HUES64 (cell line): Measurements from ENCODE around the gene OR2H1.

Source experiments
- H3K27ac ChIP-seq: 2 replicates; pipeline ENCODE4 v1.7.0; 2013; ENCODE audit warnings: low read depth, low read length, inconsistent platforms
- H3K27me3 ChIP-seq: 2 replicates; pipeline ENCODE4 v1.6.1; 2013; ENCODE audit warnings: mild to moderate bottlenecking, low read length; ENCODE audit not compliant: insufficient read depth
- H3K36me3 ChIP-seq: 2 replicates; pipeline ENCODE4 v1.6.1; 2013; ENCODE audit warnings: mild to moderate bottlenecking, low read length; ENCODE audit not compliant: insufficient read depth
- H3K4me1 ChIP-seq: 2 replicates; pipeline ENCODE4 v1.6.1; 2013; ENCODE audit warnings: mild to moderate bottlenecking, low read length, moderate library complexity; ENCODE audit not compliant: insufficient read depth
- H3K4me3 ChIP-seq: 2 replicates; pipeline ENCODE4 v1.5.1; 2013; ENCODE audit warnings: mild to moderate bottlenecking, low read length, moderate library complexity
- H3K9ac ChIP-seq: 2 replicates; pipeline ENCODE4 v1.6.1; 2013; ENCODE audit warnings: mild to moderate bottlenecking, low read depth, low read length
- H3K9me3 ChIP-seq: 2 replicates; pipeline ENCODE4 v1.6.1; 2013; ENCODE audit warnings: low read depth, low read length; ENCODE audit not compliant: insufficient read depth
- WGBS: fragments of 150-250, 120-280 bp; methylation state at CpG from one replicate; pipeline ENCODE4 v1.1.7; 2013; ENCODE audit warnings: missing lambda C conversion rate; 5-methylcytosine and 5-hydroxymethylcytosine counted together

Gene OR2H1

GRCh38 chr6:29483735-29484134 is 26.8 kb downstream of the OR2H1 start:
- no peaks in the 10 kb centered on the region for H3K4me1 ChIP-seq
- H3K27me3 ChIP-seq: no peaks in the 10 kb centered on the region
- no peak overlapping the region for H3K27ac ChIP-seq
- no peak overlapping the region for H3K4me3 ChIP-seq
- H3K36me3 ChIP-seq: no peaks in the 10 kb centered on the region
- H3K9me3 ChIP-seq: no peaks in the 10 kb centered on the region
- WGBS: 80% methylated on average over 1 of the region's 1 CpG
- H3K9ac ChIP-seq: no peak overlapping the region

- no peak overlapping the region for H3K4me3 ChIP-seq
- WGBS: 89% methylated on average over 4 of the region's 4 CpGs
- no peaks in the 10 kb centered on the region for H3K36me3 ChIP-seq
Observed at GRCh38 chr6:29486577-29486976, 29.6 kb downstream of the OR2H1 start.

GRCh38 chr6:29487131-29487530 is 30.2 kb downstream of the OR2H1 start:
- H3K9ac ChIP-seq: no peak overlapping the region
- no peaks in the 10 kb centered on the region for H3K4me1 ChIP-seq
- H3K27ac ChIP-seq: no peak overlapping the region
- H3K36me3 ChIP-seq: no peaks in the 10 kb centered on the region
- no peaks in the 10 kb centered on the region for H3K27me3 ChIP-seq
- WGBS: 94% methylated on average over 5 of the region's 5 CpGs
- no peak overlapping the region for H3K4me3 ChIP-seq
- no peaks in the 10 kb centered on the region for H3K9me3 ChIP-seq

More at GRCh38 chr6:29486577-29486976, 29.6 kb downstream of the OR2H1 start:
- Histone ChIP-seq H3K9me3 (no peaks in the 10 kb centered on the region), H3K4me1 (no peaks in the 10 kb centered on the region), H3K27me3 (no peaks in the 10 kb centered on the region), H3K9ac (no peak overlapping the region), H3K27ac (no peak overlapping the region)

GRCh38 chr6:29487660-29488059 is 30.7 kb downstream of the OR2H1 start, which contains the start of gene MAS1L:
TSS of gene MAS1L (minus strand) at chr6:29487956. CDS start at chr6:29487902, 54 bp downstream.
- Histone ChIP-seq H3K4me1 (no peaks in the 10 kb centered on the region), H3K9me3 (no peaks in the 10 kb centered on the region), H3K27me3 (no peaks in the 10 kb centered on the region), H3K27ac (no peak within 1 kb of the TSS), H3K9ac (no peak within 1 kb of the TSS), H3K36me3 (no peaks in the 10 kb centered on the region), H3K4me3 (no peak within 1 kb of the TSS)
- WGBS: 93% methylated on average over 2 of the region's 2 CpGs

GRCh38 chr6:29488874-29489273 is 31.9 kb downstream of the OR2H1 start:
- no peak overlapping the region for H3K27ac ChIP-seq
- no peaks in the 10 kb centered on the region for H3K4me1 ChIP-seq
- H3K9me3 ChIP-seq: no peaks in the 10 kb centered on the region
- H3K4me3 ChIP-seq: no peak overlapping the region
- no peaks in the 10 kb centered on the region for H3K36me3 ChIP-seq
- H3K27me3 ChIP-seq: no peaks in the 10 kb centered on the region
- H3K9ac ChIP-seq: no peak overlapping the region

GRCh38 chr6:29489286-29489685 is 32.3 kb downstream of the OR2H1 start:
- Histone ChIP-seq H3K9me3 (no peaks in the 10 kb centered on the region), H3K4me1 (no peaks in the 10 kb centered on the region), H3K27ac (no peak overlapping the region), H3K36me3 (no peaks in the 10 kb centered on the region), H3K4me3 (no peak overlapping the region), H3K9ac (no peak overlapping the region), H3K27me3 (no peaks in the 10 kb centered on the region)
- 96% methylated on average over 5 of the region's 8 CpGs for WGBS

- H3K4me3 ChIP-seq: no peak overlapping the region
- H3K27ac ChIP-seq: no peak overlapping the region
- no peak overlapping the region for H3K9ac ChIP-seq
- no peaks in the 10 kb centered on the region for H3K9me3 ChIP-seq
- no peaks in the 10 kb centered on the region for H3K27me3 ChIP-seq
- no peaks in the 10 kb centered on the region for H3K36me3 ChIP-seq
- WGBS: 96% methylated on average over 3 of the region's 3 CpGs
- H3K4me1 ChIP-seq: no peaks in the 10 kb centered on the region
Observed at GRCh38 chr6:29490055-29490454, 33.1 kb downstream of the OR2H1 start.

- Histone ChIP-seq H3K36me3 (no peaks in the 10 kb centered on the region), H3K9me3 (no peaks in the 10 kb centered on the region), H3K27me3 (no peaks in the 10 kb centered on the region), H3K9ac (no peak overlapping the region), H3K4me3 (no peak overlapping the region), H3K4me1 (no peaks in the 10 kb centered on the region), H3K27ac (no peak overlapping the region)
- 93% methylated on average over 2 of the region's 2 CpGs for WGBS
Observed at GRCh38 chr6:29490552-29490951, 33.6 kb downstream of the OR2H1 start.

- Histone ChIP-seq H3K36me3 (no peaks in the 10 kb centered on the region), H3K9me3 (no peaks in the 10 kb centered on the region), H3K27me3 (no peaks in the 10 kb centered on the region), H3K4me1 (no peaks in the 10 kb centered on the region), H3K9ac (no peak overlapping the region), H3K27ac (no peak overlapping the region), H3K4me3 (no peak overlapping the region)
- 82% methylated on average over 4 of the region's 4 CpGs for WGBS
Observed at GRCh38 chr6:29491574-29491973, 34.6 kb downstream of the OR2H1 start.

- no peaks in the 10 kb centered on the region for H3K36me3 ChIP-seq
- H3K9me3 ChIP-seq: no peaks in the 10 kb centered on the region
- H3K9ac ChIP-seq: no peak overlapping the region
- H3K27me3 ChIP-seq: no peaks in the 10 kb centered on the region
- no peak overlapping the region for H3K27ac ChIP-seq
- no peaks in the 10 kb centered on the region for H3K4me1 ChIP-seq
- H3K4me3 ChIP-seq: no peak overlapping the region
- WGBS: 96% methylated on average over 2 of the region's 2 CpGs
Observed at GRCh38 chr6:29493261-29493660, 36.3 kb downstream of the OR2H1 start.

- Histone ChIP-seq H3K27ac (no peak overlapping the region), H3K9me3 (no peaks in the 10 kb centered on the region), H3K36me3 (no peaks in the 10 kb centered on the region), H3K4me3 (no peak overlapping the region), H3K4me1 (no peaks in the 10 kb centered on the region), H3K9ac (no peak overlapping the region), H3K27me3 (no peaks in the 10 kb centered on the region)
- WGBS: 85% methylated on average over 2 of the region's 2 CpGs
Observed at GRCh38 chr6:29494131-29494530, 37.2 kb downstream of the OR2H1 start.

- Histone ChIP-seq H3K4me1 (no peaks in the 10 kb centered on the region), H3K4me3 (no peak overlapping the region), H3K36me3 (no peaks in the 10 kb centered on the region), H3K9me3 (no peaks in the 10 kb centered on the region), H3K27ac (no peak overlapping the region), H3K27me3 (no peaks in the 10 kb centered on the region), H3K9ac (no peak overlapping the region)
- WGBS: 90% methylated on average over 4 of the region's 4 CpGs
Observed at GRCh38 chr6:29495571-29495970, 38.6 kb downstream of the OR2H1 start.
